HL-60 (cell line): ENCODE data around the gene SORCS1.

ENCODE experiments used
- DNase-seq, 2 experiments: peaks; one replicate each; pipeline ENCODE4 v3.0.0-alpha.2; 2010 to 2020; ENCODE audit warnings: low read depth in 1 of 2, low spot score in 1 of 2
- H3K27ac ChIP-seq: fragments of 250-450 bp; sonication (Bioruptor Pico); replicated peaks from 2 replicates; pipeline ENCODE4 v1.5.1; 2020; ENCODE audit warnings: mild to moderate bottlenecking, moderate library complexity
- H3K27me3 ChIP-seq: fragments of 250-450 bp; sonication (Bioruptor Pico); 2 replicates; pipeline ENCODE4 v1.5.1; 2021; ENCODE audit warnings: mild to moderate bottlenecking, moderate library complexity; ENCODE audit not compliant: insufficient read depth, poor library complexity, severe bottlenecking
- H3K4me3 ChIP-seq: replicated peaks from 2 replicates; pipeline ENCODE4 v1.5.1; 2011; ENCODE audit warnings: mild to moderate bottlenecking, control low read depth, low read length; ENCODE audit not compliant: insufficient read depth
- CTCF ChIP-seq: IDR thresholded peaks from one replicate; pipeline ENCODE4 v1.5.1; 2011; ENCODE audit warnings: low read length, control low read depth, inconsistent platforms; ENCODE audit not compliant: insufficient read depth
- GABPA ChIP-seq: IDR thresholded peaks from 2 replicates; pipeline ENCODE4 v1.6.1; 2012; ENCODE audit warnings: low read depth
- POLR2AphosphoS5 ChIP-seq: IDR thresholded peaks from 2 replicates; pipeline ENCODE4 v1.6.1; 2012; ENCODE audit warnings: low read depth
- REST ChIP-seq: IDR thresholded peaks from 2 replicates; pipeline ENCODE4 v1.6.1; 2012; ENCODE audit warnings: low read depth; ENCODE audit not compliant: insufficient replicate concordance
- SPI1 ChIP-seq: IDR thresholded peaks from 2 replicates; pipeline ENCODE4 v1.6.1; 2012; ENCODE audit warnings: low read depth, mild to moderate bottlenecking, borderline replicate concordance

The SORCS1 gene

GRCh38 chr10:106874604-106874889 lies 290.0 kb downstream of the SORCS1 start:
- no peak overlapping the region for H3K27ac ChIP-seq
- no peak overlapping the region for H3K4me3 ChIP-seq
- H3K27me3 ChIP-seq: no peaks in the 10 kb centered on the region
- no peak for DNase-seq
- TF ChIP-seq SPI1 (no peak), POLR2AphosphoS5 (no peak), CTCF (no peak), REST (no peak), GABPA (no peak)

- TF ChIP-seq CTCF: no peak
- TF ChIP-seq POLR2AphosphoS5: no peak
- no peak for TF ChIP-seq GABPA
- no peak for TF ChIP-seq SPI1
- no peaks in the 10 kb centered on the region for H3K27me3 ChIP-seq
- DNase-seq: no peak
- H3K4me3 ChIP-seq: no peak overlapping the region
- no peak overlapping the region for H3K27ac ChIP-seq
These were observed 290.5 kb downstream of the SORCS1 start for GRCh38 chr10:106873770-106874603.

GRCh38 chr10:106872176-106872575 lies 292.3 kb downstream of the SORCS1 start:
- H3K27ac ChIP-seq: no peak overlapping the region
- H3K27me3 ChIP-seq: no peaks in the 10 kb centered on the region
- DNase-seq: no peak
- H3K4me3 ChIP-seq: no peak overlapping the region
- TF ChIP-seq SPI1 (no peak), GABPA (no peak), POLR2AphosphoS5 (no peak), REST (no peak), CTCF (no peak)

GRCh38 chr10:106866244-106866845 lies 298.2 kb downstream of the SORCS1 start:
- Histone ChIP-seq H3K4me3 (no peak overlapping the region), H3K27ac (no peak overlapping the region), H3K27me3 (no peaks in the 10 kb centered on the region)
- TF ChIP-seq POLR2AphosphoS5 (no peak), GABPA (no peak), REST (no peak), CTCF (no peak), SPI1 (no peak)
- DNase-seq: no peak
